ENCODE data around the gene CASS4. TPM values are rescaled to one million over a fixed set of nuclear protein-coding genes. Genes with fewer than 3 reads are reported as not detected.

The CASS4 gene
- total RNA-seq, 1 experiment from 2014 or later: not detected

GRCh38 chr20:56412949-56413348 is 889 bp downstream of the CASS4 start:
- Histone ChIP-seq H3K23me2 (ENCODE audit: insufficient read length, low read depth, low read length, poor library complexity, severe bottlenecking) (no peaks in the 10 kb centered on the region), H2BK20ac (ENCODE audit: low read depth, low read length, poor library complexity, severe bottlenecking) (no peak overlapping the region), H3K9ac (ENCODE audit: extremely low read depth, insufficient read length, low read length) (no peak overlapping the region), H3K4me1 (ENCODE audit: insufficient read depth, low read length) (no peaks in the 10 kb centered on the region), H3K4ac (ENCODE audit: low read depth, low read length) (no peak overlapping the region), H4K20me1 (ENCODE audit: control insufficient read depth, insufficient read depth, insufficient read length) (no peaks in the 10 kb centered on the region), H3K23ac (ENCODE audit: insufficient read length, low read depth, low read length) (no peak overlapping the region), H3K27ac (ENCODE audit: insufficient read length, low read depth, low read length) (no peak overlapping the region), H3K4me2 (ENCODE audit: insufficient read depth, insufficient read length, low read length) (no peak overlapping the region), H3K56ac (ENCODE audit: insufficient read length, low read depth, low read length) (no peak overlapping the region), H4K8ac (replicated peaks; ENCODE audit: insufficient read length, low read depth, low read length) (no peak overlapping the region), H2AK5ac (ENCODE audit: insufficient read length, low read length) (no peak overlapping the region), H4K91ac (ENCODE audit: insufficient read length, low read depth, low read length) (no peak overlapping the region), H4K5ac (ENCODE audit: insufficient read length, low read depth, low read length) (no peak overlapping the region), H2BK12ac (ENCODE audit: insufficient read length, low read depth, low read length) (no peak overlapping the region), H3K79me2 (ENCODE audit: insufficient read depth, low read length) (no peaks in the 10 kb centered on the region), H3T11ph (ENCODE audit: low read length) (no peak overlapping the region), H2BK15ac (ENCODE audit: low read depth, low read length) (no peak overlapping the region), H3K27me3 (ENCODE audit: insufficient read depth, low read length) (no peaks in the 10 kb centered on the region), H3K79me1 (ENCODE audit: insufficient read depth, low read depth, low read length, poor library complexity, severe bottlenecking) (no peaks in the 10 kb centered on the region), H2BK120ac (ENCODE audit: low read depth, low read length, poor library complexity, severe bottlenecking) (no peak overlapping the region), H3K14ac (ENCODE audit: insufficient read depth, low read length) (no peak overlapping the region), H2AFZ (ENCODE audit: low read length) (no peak overlapping the region), H3K18ac (ENCODE audit: insufficient read length, low read depth, low read length) (no peak overlapping the region), H3K9me3 (ENCODE audit: control insufficient read depth, low read depth, low read length) (no peaks in the 10 kb centered on the region), H2BK5ac (ENCODE audit: insufficient read length, low read length) (no peak overlapping the region)
- H3K27me3 Mint-ChIP-seq (ENCODE audit: low read depth): peaks cover 5% of the 10 kb centered on the region
- H3K4me1 Mint-ChIP-seq: no peaks in the 10 kb centered on the region
- no peak for DNase-seq
- TF ChIP-seq CTCF (conservative IDR thresholded peaks at IDR 0.05): no peak
- no peak overlapping the region for H3K4me3 Mint-ChIP-seq
- H3K36me3 Mint-ChIP-seq (ENCODE audit: insufficient read depth in 1 of 3, low read depth in 3 of 3): peaks cover 0 to 8% (median 0%) of the 10 kb centered on the region in 3 experiments; a peak in 3 of 7 replicates
- WGBS (ENCODE audit: extremely low coverage, insufficient read length, low lambda C conversion rate): no CpG with 5 or more reads among the region's 3 CpGs
- H3K9me3 Mint-ChIP-seq: no peaks in the 10 kb centered on the region
- H3K27ac Mint-ChIP-seq: no peak overlapping the region
